LNCaP clone FGC (cell line): ENCODE results near the gene FAM124B.

Experiments used
- DNase-seq: peaks from one replicate; pipeline ENCODE4 v3.0.0-alpha.2; 2011; ENCODE audit warnings: low read depth
- H3K4me3 ChIP-seq: 2 replicates; pipeline ENCODE4 v1.5.1; 2011; ENCODE audit warnings: mild to moderate bottlenecking, low read depth, low read length, control low read depth
- TF ChIP-seq, protein P1 (sequence below): IDR thresholded peaks from 2 replicates; pipeline ENCODE4 v1.5.1; 2012; ENCODE audit warnings: mild to moderate bottlenecking; ENCODE audit not compliant: control insufficient read depth, insufficient read depth; ENCODE audit errors: extremely low read depth

The FAM124B gene

DNA sequence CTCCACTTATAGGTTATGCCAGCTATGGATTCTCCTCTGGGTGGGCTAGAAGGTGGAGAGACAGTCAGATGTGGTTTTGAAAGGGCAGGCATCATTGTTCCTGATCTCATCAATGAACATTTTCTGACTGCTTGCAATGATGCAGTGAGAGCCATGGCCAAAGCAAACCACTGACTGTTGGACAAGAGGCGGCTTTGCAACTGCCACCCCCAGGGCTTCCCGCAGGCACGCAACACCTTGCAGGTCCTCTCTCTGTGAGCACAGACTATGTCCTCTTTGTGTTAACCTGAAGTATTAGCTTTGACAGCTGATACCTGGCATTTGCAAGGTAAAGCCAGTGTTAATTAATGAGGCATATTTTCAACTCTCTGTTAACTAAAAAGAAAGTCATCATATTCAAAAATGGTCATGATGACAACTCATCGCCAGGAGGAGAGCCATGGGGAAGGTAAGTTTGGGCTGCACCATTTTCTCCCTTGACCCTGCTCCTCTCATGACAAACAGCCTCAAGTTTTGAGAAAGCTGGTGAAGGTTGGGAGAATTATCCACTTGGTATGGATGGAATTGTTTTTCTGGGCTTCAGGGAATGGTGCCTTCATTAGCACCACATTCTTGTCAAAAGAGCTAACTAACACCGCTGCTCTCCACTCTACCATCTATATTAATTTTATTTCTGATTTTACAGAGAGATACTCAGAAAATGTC is 14.9 kb upstream of the FAM124B start:
- no peak overlapping the region for H3K4me3 ChIP-seq
- DNase-seq, result no peak
- TF ChIP-seq, protein P1, sequence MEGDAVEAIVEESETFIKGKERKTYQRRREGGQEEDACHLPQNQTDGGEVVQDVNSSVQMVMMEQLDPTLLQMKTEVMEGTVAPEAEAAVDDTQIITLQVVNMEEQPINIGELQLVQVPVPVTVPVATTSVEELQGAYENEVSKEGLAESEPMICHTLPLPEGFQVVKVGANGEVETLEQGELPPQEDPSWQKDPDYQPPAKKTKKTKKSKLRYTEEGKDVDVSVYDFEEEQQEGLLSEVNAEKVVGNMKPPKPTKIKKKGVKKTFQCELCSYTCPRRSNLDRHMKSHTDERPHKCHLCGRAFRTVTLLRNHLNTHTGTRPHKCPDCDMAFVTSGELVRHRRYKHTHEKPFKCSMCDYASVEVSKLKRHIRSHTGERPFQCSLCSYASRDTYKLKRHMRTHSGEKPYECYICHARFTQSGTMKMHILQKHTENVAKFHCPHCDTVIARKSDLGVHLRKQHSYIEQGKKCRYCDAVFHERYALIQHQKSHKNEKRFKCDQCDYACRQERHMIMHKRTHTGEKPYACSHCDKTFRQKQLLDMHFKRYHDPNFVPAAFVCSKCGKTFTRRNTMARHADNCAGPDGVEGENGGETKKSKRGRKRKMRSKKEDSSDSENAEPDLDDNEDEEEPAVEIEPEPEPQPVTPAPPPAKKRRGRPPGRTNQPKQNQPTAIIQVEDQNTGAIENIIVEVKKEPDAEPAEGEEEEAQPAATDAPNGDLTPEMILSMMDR, result no peak

DNA sequence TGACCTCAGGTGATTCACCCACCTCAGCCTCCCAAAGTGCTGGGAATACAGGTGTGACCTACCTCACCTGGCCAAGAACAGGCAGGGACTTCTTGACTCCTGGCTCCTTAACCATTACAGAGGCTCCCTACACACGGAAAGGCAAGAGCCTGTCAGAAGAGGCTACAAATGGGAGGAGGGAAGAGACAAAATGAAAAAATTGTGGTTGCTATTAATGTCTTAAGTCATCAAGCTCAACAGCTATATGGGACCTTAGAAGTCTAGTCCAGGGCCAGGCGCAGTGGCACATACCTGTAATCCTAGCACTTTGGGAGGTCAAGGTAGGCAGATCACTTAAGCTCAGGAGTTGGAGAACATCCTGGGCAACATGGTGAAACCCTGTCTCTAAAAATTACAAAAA is 11.5 kb upstream of the FAM124B start:
- DNase-seq, result no peak
- no peak overlapping the region for H3K4me3 ChIP-seq
- TF ChIP-seq, protein P1, result no peak

DNA sequence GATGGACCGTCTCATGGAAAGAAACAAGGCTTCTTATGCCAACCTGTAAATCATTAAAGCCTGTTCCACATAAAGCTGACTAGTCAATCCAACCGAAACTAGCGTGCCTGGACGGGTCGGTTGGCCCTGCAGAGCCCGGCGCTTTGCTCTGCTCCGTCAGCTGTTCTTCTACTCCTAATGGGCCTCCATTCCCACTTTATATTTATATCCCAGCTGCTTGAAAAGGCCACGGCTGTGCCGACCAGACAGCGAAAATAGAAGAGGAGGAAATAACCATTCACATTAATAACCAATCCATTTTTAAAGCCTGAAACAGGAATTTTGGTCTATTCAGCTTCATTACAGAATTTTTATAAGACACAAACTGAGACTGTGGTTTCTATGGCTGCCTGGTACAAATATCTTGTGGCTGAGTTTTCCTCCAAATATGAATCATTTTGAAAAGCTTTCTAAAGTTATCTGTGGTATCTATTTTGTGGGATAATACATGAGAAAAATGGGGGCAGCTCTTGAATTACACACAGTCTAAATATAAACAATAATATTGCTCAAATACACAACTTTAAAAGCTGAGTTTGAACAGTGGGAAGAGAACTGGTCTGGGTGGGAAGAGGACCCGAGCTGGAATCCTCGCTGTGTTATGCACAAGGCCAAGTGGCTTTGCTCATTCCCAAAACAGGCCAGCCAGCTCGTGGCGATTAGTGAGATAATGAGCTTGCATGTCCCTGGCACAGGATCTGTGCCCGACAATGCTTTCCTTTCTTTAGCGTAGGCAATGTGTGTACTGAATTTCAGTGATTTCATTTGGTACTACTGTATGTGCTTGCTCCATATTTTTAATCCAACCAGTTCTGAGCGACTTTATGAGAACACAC is 10.5 kb upstream of the FAM124B start:
- H3K4me3 ChIP-seq, result no peak overlapping the region
- no peak for DNase-seq
- TF ChIP-seq, protein P1, result no peak

DNA sequence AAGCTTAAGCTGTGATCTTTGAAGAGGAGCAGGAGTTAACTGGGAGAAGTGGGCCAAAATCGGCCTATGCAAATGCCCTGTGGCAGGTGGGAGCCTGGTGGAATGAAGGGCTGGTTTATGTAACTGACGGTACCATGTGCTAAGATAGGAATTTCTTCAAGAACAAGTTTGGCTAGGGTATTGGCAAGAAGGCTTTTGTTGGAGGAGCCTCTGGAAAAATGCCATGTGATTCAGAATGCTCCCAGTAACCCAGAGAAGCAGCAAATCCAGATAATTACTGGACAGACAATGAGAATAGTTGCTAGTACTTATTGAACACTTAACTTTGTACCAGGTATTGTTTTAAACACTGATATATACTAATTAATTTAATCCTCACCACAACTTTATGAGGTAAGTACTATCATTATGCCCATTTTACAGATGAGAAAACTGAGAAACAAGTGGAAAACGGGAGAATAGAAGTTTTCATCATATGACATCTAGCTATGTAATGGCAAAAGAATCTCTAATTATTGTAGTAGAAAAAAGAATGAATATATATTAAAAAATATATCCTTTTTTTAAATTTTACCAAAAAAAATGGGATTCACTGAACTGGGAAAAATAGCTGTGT is 9.1 kb upstream of the FAM124B start:
- DNase-seq, result no peak
- TF ChIP-seq, protein P1, result no peak

DNA sequence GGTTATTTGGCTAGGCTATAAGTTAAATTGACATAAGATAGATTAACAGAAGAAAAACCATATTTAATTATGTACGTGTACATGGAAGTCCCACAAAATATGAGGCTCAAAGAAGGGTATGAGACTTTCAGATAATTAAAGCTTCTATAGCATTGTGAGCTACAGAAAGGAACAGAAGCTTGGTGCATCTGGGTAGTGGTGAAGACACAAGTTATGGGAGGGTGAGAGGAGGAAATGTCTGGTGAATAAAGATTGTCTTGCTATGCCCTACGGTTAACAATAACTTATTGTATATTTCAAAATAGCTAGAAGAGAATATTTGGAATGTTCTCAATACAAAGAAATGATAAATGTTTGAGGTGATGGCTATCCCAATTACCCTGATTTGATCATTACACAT is 6.8 kb upstream of the FAM124B start:
- TF ChIP-seq, protein P1, result no peak
- DNase-seq, result no peak
- H3K4me3 ChIP-seq, result no peak overlapping the region

More for the DNA sequence above, 9.1 kb upstream of the FAM124B start:
- H3K4me3 ChIP-seq, result no peak overlapping the region

DNA sequence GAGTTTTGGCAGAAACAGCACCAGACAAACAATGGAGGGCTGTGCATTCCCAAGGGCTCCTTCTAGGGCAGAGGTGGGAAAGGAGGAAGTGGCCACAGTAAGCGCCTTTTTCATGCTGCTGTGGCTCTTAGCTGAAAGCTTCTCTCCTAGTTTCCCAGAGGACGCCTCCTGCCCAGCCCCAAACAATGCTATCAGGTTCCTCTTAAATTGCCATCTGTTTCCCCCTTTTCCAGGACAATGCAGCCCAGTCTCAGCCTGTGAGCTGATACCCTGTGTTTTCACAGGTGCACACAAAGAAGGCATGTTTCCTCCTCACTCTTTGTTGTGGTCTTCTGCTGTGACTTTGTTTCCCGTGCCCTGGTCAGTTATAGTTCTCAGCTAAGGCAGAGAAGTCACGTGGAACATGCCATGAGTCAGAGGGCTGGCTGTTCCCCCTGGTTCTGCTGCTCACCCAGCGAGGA is 5.4 kb upstream of the FAM124B start:
- H3K4me3 ChIP-seq, result no peak overlapping the region
- TF ChIP-seq, protein P1, result no peak
- DNase-seq, result no peak
